HuH-7 (cell line): ENCODE measurements around the gene HTRA3.

ENCODE experiments used
- DNase-seq: peaks from one replicate; pipeline ENCODE4 v3.0.0; 2011; ENCODE audit warnings: low spot score

HTRA3 gene

GRCh38 chr4:8269535-8270417 is at the start of gene HTRA3:
Gene HTRA3, plus strand, starts transcription at chr4:8269754. Its CDS starts 215 bp downstream, at chr4:8269969.
- peak; percentile 76 for DNase-seq

DNA sequence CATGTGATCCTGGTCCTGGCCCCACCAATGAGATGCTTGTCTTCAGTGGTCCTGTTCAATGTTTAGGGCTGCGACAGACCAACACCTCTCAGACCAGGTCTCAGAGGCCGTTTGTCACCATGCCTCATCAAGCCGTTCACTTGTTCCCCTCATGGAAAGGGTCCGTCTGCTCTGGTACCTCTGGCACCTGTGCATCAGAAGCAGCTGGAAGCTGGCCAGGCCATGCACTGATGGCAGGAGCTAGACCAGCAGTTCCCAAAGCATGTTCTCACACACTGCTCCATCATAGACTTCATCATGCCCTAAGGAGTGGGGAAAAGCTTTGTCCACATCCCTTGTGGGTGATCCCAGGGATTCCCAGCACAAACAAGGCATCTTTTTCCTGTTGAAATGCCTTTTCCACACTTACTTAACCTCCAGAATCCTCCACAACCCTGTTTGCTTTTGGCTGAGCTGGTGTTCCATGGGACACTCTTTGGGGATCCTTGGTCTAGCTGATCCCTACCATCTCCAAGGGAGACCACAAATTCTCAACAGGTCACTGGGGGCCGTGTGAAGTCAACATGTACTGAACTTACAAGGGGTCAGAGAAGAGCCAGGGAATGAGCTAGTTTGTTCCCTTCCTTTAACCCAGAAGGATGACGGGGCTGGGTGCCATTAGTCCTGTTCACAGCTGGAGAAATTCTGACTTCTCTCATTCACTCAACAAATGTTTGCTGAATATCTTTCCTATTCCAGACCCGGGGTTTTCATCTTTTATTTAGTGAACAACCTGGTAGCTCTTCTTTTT is 48.7 kb upstream of the HTRA3 start:
- no peak for DNase-seq

DNA sequence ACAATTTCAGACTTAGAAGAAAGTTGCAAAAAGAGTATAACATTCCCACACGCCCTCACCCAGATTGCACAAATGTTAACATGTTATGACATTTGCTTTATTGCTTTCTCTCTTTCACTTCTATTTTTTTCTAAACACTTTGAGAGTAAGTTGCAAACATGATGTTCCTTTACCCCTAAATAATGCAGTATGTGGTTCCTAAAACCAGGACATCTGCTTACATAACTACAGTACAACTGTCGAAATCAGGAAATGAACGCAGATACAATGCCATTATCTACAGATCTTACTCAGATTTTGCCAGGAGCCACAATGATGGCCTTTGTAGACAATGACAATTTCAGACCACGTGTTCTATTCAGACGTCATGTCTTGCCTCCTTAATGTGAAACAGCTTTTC is 48.1 kb upstream of the HTRA3 start:
- DNase-seq: no peak

GRCh38 chr4:8221985-8222384 is 47.6 kb upstream of the HTRA3 start:
- no peak for DNase-seq

DNA sequence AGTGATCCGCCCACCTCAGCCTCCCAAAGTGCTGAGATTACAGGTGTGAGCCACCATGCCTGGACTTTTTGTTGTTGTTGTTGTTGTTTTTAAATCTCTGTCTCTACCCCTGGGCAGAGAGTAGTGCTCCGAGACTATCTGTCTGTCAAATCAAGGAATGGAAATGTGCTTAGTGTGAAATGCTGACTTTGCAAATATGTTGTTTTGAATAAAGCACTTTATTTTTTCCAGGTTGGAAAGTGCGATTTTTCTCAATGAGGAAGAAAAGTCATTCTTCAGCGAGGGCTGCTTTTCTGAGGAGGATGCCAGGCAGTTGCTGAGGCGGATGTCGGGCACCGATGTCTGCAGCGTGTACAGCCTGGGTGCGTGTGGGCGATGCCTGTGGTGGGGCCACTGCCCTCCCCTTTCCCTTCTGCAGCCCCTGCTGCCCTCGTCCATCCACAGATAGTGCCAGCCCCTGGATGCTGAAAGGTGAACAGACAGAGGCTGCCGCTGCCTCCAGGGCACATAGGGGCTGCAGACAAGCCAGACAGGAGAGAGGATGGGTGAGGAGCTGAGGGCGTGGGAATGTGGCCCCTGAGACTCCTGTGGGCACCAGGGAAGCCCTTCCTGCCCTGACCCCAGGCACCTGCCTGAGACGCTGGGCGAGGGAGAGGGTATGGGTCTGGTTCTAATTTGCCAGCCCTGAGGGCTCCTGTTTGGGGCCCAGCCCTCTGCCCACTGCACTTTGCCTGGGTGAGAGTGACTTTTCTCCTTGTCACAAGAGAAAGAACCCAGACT is 46.8 kb upstream of the HTRA3 start:
- DNase-seq: no peak

- no peak for DNase-seq
Measured at GRCh38 chr4:8224267-8224974, 45.1 kb upstream of the HTRA3 start.

DNA sequence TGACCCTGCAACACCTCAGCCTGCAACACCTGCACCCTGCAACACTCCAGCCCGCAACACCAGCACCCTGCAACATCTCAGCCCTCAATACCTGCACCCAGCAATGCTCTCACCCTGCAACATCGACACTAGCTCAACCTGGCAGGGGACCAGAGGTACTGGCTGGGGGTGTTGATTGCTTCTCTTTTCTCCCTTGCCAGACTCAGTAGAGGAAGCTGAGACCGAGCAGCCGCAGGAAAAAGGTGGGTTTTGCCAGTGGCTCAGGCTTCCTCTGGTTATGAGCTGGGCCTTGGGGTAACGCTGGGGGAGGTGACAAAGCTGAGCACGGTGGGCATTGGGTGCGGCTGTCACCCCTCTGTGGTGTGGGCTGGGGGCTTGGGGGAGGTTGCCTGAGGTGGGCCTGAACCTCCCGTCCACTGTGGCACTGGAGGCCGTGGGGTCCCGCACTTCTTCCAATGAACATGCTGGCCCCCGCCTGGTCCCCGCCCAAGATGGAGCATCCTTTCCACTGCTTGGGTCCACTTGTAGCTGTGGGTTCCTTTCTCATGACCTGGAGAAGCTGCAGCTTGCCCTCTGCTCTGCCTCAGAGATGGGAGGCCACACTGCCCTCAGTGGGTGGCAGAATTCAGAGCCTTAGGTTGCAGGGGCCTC is 44.5 kb upstream of the HTRA3 start:
- no peak for DNase-seq

DNA sequence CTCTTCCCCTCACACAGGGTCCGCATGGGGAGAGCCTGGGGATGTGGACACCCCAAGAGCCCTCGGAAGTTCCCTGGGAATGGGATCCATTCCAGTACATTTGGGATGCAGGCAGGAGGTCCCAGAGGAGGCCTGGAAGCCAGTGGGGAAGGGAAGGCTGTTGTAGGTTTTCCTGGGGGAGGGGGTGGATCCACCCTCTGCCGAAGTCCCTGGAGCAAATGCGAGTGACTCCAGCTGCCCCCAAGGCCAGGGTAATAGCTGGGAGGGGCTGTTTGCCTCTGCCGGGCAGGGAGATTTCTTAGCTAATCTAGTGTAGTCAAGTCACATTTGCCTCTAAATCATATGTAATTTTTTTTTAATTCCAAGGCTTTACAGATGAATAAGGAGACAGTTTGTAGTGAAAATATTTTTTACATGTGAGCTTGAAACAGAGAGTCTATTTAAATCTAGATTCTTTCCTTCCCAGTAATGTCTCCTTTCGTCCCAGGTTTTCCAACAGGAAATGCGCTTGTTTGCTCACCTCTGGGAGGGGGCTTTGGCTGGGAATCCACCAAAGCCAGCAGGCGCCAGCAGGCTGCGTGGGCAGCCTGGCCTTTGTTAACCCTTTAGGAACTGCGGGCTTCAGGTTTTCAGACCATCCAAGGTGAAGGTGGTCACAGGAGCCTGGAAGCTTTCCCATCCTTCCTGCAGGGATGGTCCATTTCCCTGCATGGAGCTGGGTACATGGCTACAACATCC is 43.7 kb upstream of the HTRA3 start:
- DNase-seq: peak; percentile 59

DNA sequence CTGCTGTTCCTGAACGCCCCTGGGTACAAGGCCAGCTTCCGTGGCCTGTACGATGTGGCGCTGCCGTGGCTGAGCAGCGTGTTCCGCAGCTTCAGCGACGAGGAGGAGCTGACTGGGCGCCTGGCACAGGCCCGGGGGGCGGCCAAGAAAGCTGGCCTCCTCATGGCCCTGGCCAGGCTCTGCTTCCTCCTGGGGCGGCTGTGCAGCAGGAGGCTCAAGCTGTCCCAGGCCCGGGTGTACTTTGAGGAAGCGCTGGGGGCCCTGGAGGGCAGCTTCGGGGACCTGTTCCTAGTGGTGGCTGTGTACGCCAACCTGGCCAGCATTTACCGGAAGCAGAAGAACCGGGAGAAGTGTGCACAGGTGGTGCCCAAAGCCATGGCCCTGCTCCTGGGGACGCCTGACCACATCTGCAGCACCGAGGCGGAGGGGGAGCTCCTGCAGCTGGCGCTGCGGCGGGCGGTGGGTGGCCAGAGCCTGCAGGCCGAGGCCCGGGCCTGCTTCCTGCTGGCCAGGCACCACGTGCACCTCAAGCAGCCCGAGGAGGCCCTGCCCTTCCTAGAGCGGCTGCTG is 42.3 kb upstream of the HTRA3 start:
- DNase-seq: no peak

- DNase-seq: no peak
Measured at GRCh38 chr4:8227771-8228318, 41.7 kb upstream of the HTRA3 start.

GRCh38 chr4:8228319-8229250 is 41.0 kb upstream of the HTRA3 start:
- DNase-seq: no peak

- no peak for DNase-seq
Measured at GRCh38 chr4:8229331-8229975, 40.1 kb upstream of the HTRA3 start.

- DNase-seq: no peak
Measured at GRCh38 chr4:8230033-8230432, 39.5 kb upstream of the HTRA3 start.

DNA sequence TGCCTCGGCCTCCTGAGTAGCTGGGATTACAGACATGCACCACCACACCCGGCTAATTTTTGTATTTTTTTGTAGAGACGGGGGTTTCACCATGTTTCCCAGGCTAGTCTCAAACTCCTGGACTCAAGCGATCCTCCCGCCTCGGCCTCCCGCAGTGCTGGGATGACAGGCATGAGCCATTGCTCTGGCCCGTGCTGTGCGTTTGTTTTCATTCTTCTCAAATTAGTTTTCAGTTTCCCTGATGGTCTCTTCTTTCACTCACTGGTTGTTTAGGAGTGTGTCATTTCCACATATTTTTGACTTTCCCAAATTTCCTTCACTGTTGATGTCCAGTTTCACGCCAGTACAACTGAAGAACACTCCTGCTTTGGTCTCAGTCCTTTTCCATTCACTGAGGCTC is 38.7 kb upstream of the HTRA3 start:
- no peak for DNase-seq

GRCh38 chr4:8231551-8232049 is 38.0 kb upstream of the HTRA3 start:
- DNase-seq: no peak

DNA sequence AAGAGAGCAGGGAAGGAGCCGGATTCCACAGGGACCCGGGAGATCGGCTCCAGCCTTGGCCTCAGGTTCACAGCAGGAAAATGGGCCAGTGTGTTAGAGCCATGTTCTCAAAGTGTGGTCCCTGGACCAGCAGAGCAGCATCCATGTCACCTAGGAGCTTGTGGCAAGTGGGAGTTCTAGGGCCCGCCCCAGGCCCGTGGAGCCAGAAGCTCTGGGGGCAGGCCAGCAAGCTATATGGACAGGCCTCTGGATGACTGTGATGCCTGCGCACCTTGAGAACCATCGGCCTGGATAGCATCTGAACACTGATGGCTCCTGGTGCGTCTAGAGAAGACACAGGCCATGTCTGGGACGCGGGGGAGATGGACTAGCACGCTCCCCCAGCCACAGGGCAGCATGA is 36.8 kb upstream of the HTRA3 start:
- DNase-seq: no peak

DNA sequence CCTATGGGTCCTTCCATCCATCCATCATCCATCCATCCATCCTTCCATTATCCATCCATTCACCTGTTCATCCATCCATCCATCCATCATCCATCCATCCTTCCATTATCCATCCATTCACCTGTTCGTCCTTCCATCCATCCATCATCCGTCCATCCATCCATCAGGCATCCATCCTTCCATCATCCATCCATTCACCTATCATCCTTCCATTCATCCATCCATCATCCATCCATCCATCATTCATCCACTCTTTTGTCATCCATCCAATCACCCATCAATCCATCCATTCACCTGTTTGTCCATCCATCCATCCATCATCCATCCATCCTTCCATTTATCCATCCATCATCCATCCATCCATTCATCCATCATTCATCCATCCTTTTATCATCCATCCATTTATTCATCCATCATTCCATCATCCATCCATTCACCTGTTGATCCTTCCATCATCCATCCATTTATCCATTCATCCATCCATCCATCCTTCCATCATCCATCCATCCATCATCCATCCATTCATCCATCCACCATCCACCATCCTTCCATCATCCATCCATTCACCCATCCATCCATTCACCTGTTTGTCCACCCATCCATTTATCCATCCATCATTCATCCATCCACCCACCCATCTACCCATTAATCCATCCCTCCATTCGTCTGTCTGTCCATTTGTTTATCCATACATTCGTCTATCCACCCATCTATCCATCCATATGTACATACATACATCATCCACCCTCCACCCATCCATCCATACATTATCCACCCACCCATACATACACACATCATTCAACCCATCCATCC is 35.7 kb upstream of the HTRA3 start:
- no peak for DNase-seq
